ENCODE data around the gene OMD.

The OMD gene

GRCh38 chr9:92385953-92386352 is 38.3 kb downstream of the OMD start:
- no peak overlapping the region for H3K4me2 ChIP-seq
- H3K27ac ChIP-seq = no peak overlapping the region
- no peaks in the 10 kb centered on the region for H3K79me2 ChIP-seq (ENCODE audit: insufficient read depth, low read depth)
- no peaks in the 10 kb centered on the region for H4K20me1 ChIP-seq (ENCODE audit: insufficient read depth)
- H3K4me1 ChIP-seq (ENCODE audit: low read depth, poor library complexity, severe bottlenecking) = no peaks in the 10 kb centered on the region
- H2AFZ ChIP-seq (ENCODE audit: low read depth) = no peak overlapping the region
- no peak overlapping the region for H3K9ac ChIP-seq
- no peak for TF ChIP-seq CTCF (conservative IDR thresholded peaks at IDR 0.05; ENCODE audit: low read depth, low read length)
- H3K36me3 ChIP-seq (ENCODE audit: insufficient read depth) = no peaks in the 10 kb centered on the region
- H3K27me3 ChIP-seq (ENCODE audit: insufficient read depth, low read depth) = no peaks in the 10 kb centered on the region
- H3K4me3 ChIP-seq (IDR thresholded peaks at IDR 0.05; ENCODE audit: insufficient read depth, low read depth, low read length) = no peak overlapping the region

- no peak for TF ChIP-seq CTCF (conservative IDR thresholded peaks at IDR 0.05; ENCODE audit: low read depth, low read length)
- H3K4me3 ChIP-seq (IDR thresholded peaks at IDR 0.05; ENCODE audit: insufficient read depth, low read depth, low read length) = no peak overlapping the region
- H3K27me3 ChIP-seq (ENCODE audit: insufficient read depth, low read depth) = no peaks in the 10 kb centered on the region
- no peak overlapping the region for H3K4me2 ChIP-seq
- no peak overlapping the region for H3K9ac ChIP-seq
- no peaks in the 10 kb centered on the region for H3K4me1 ChIP-seq (ENCODE audit: low read depth, poor library complexity, severe bottlenecking)
- no peaks in the 10 kb centered on the region for H4K20me1 ChIP-seq (ENCODE audit: insufficient read depth)
- H3K36me3 ChIP-seq (ENCODE audit: insufficient read depth) = no peaks in the 10 kb centered on the region
- no peak overlapping the region for H2AFZ ChIP-seq (ENCODE audit: low read depth)
- H3K27ac ChIP-seq = no peak overlapping the region
- no peaks in the 10 kb centered on the region for H3K79me2 ChIP-seq (ENCODE audit: insufficient read depth, low read depth)
These were observed 38.8 kb downstream of the OMD start for GRCh38 chr9:92385477-92385876.

- Histone ChIP-seq H3K9ac (no peak overlapping the region), H3K4me1 (ENCODE audit: low read depth, poor library complexity, severe bottlenecking) (no peaks in the 10 kb centered on the region), H3K27me3 (ENCODE audit: insufficient read depth, low read depth) (no peaks in the 10 kb centered on the region), H3K36me3 (ENCODE audit: insufficient read depth) (no peaks in the 10 kb centered on the region), H4K20me1 (ENCODE audit: insufficient read depth) (no peaks in the 10 kb centered on the region), H3K27ac (no peak overlapping the region), H3K79me2 (ENCODE audit: insufficient read depth, low read depth) (no peaks in the 10 kb centered on the region), H3K4me2 (no peak overlapping the region), H3K4me3 (IDR thresholded peaks at IDR 0.05; ENCODE audit: insufficient read depth, low read depth, low read length) (no peak overlapping the region), H2AFZ (ENCODE audit: low read depth) (no peak overlapping the region)
- no peak for TF ChIP-seq CTCF (conservative IDR thresholded peaks at IDR 0.05; ENCODE audit: low read depth, low read length)
These were observed 39.3 kb downstream of the OMD start for GRCh38 chr9:92385001-92385400.

- H3K4me2 ChIP-seq = no peak overlapping the region
- H3K36me3 ChIP-seq (ENCODE audit: insufficient read depth) = no peaks in the 10 kb centered on the region
- no peaks in the 10 kb centered on the region for H4K20me1 ChIP-seq (ENCODE audit: insufficient read depth)
- no peaks in the 10 kb centered on the region for H3K27me3 ChIP-seq (ENCODE audit: insufficient read depth, low read depth)
- no peak overlapping the region for H2AFZ ChIP-seq (ENCODE audit: low read depth)
- no peak overlapping the region for H3K4me3 ChIP-seq (IDR thresholded peaks at IDR 0.05; ENCODE audit: insufficient read depth, low read depth, low read length)
- TF ChIP-seq CTCF (conservative IDR thresholded peaks at IDR 0.05; ENCODE audit: low read depth, low read length) = no peak
- no peak overlapping the region for H3K27ac ChIP-seq
- H3K4me1 ChIP-seq (ENCODE audit: low read depth, poor library complexity, severe bottlenecking) = no peaks in the 10 kb centered on the region
- H3K79me2 ChIP-seq (ENCODE audit: insufficient read depth, low read depth) = no peaks in the 10 kb centered on the region
- H3K9ac ChIP-seq = no peak overlapping the region
These were observed 39.9 kb downstream of the OMD start for GRCh38 chr9:92384375-92384774.

GRCh38 chr9:92381775-92382174 is 42.5 kb downstream of the OMD start:
- no peaks in the 10 kb centered on the region for H3K27me3 ChIP-seq (ENCODE audit: insufficient read depth, low read depth)
- no peaks in the 10 kb centered on the region for H3K79me2 ChIP-seq (ENCODE audit: insufficient read depth, low read depth)
- H3K9ac ChIP-seq = no peak overlapping the region
- H3K4me1 ChIP-seq (ENCODE audit: low read depth, poor library complexity, severe bottlenecking) = no peaks in the 10 kb centered on the region
- H2AFZ ChIP-seq (ENCODE audit: low read depth) = no peak overlapping the region
- H4K20me1 ChIP-seq (ENCODE audit: insufficient read depth) = no peaks in the 10 kb centered on the region
- H3K4me2 ChIP-seq = no peak overlapping the region
- H3K36me3 ChIP-seq (ENCODE audit: insufficient read depth) = no peaks in the 10 kb centered on the region
- no peak for TF ChIP-seq CTCF (conservative IDR thresholded peaks at IDR 0.05; ENCODE audit: low read depth, low read length)
- H3K27ac ChIP-seq = no peak overlapping the region
- H3K4me3 ChIP-seq (IDR thresholded peaks at IDR 0.05; ENCODE audit: insufficient read depth, low read depth, low read length) = no peak overlapping the region

Data from KMS-11 (cell line).